Measurements from ENCODE around the gene LTA4H. TPM values are rescaled to one million over a fixed set of nuclear protein-coding genes. Genes with fewer than 3 reads are reported as not detected.
A peak's percentile ranks its signal among the peaks of the same experiment; 100 is the strongest.

The LTA4H gene
- total RNA-seq, 1 donor from 2014 or later = 35.4 TPM

DNA sequence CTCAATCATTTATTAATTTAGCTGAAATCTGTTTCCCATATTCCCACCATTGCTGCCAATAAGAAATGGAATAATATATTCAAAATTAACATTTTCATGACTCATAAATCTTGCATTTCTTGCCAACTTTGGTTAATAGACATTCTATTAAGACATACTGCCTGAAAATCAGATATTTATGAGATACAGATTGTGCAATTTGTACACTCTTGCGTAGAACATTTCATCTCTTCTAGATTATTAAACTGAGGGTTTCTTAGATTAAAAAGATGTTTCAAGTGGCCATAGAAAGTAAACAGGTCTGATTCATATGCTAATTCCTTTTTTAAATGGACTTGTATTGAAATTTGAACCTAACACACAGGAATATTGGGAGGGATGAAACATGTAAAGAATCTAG, 9.1 kb downstream of the LTA4H start:
- no peak for DNase-seq
- Histone ChIP-seq H3K4me3 (no peak overlapping the region), H3K9me3 (replicated peaks) (no peaks in the 10 kb centered on the region), H3K4me1 (no peaks in the 10 kb centered on the region), H3K36me3 (peaks cover 68% of the 10 kb centered on the region), H3K27ac (replicated peaks) (no peak overlapping the region), H3K27me3 (ENCODE audit: low read depth) (no peaks in the 10 kb centered on the region)
- intact Hi-C loops (cut with micrococcal nuclease) = no loop called here
- TF ChIP-seq, protein P1, sequence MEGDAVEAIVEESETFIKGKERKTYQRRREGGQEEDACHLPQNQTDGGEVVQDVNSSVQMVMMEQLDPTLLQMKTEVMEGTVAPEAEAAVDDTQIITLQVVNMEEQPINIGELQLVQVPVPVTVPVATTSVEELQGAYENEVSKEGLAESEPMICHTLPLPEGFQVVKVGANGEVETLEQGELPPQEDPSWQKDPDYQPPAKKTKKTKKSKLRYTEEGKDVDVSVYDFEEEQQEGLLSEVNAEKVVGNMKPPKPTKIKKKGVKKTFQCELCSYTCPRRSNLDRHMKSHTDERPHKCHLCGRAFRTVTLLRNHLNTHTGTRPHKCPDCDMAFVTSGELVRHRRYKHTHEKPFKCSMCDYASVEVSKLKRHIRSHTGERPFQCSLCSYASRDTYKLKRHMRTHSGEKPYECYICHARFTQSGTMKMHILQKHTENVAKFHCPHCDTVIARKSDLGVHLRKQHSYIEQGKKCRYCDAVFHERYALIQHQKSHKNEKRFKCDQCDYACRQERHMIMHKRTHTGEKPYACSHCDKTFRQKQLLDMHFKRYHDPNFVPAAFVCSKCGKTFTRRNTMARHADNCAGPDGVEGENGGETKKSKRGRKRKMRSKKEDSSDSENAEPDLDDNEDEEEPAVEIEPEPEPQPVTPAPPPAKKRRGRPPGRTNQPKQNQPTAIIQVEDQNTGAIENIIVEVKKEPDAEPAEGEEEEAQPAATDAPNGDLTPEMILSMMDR (IDR thresholded peaks at IDR 0.05; ENCODE audit: borderline replicate concordance) = no peak

DNA sequence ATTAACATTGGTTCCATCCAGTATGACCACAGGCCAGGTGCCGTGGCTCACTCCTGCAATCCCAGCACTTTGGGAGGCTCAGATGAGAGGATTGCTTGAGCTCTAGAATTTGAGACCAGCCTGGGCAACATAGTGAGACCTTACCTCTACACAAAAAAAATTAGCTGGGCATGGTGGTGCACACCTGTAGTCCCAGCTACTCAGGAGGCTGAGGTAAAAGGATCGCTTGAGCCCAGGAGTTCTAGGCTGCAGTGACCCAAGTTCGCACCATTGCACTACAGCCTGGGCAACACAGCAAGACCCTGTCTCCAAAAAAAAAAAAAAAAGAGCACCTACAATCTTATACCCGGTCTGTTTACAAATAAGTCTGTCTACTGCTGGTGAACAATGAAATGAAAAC, 9.9 kb downstream of the LTA4H start:
- intact Hi-C loops (cut with micrococcal nuclease) = no loop called here
- DNase-seq = no peak
- no peaks in the 10 kb centered on the region for H3K9me3 ChIP-seq (replicated peaks)
- H3K4me3 ChIP-seq = no peak overlapping the region
- H3K36me3 ChIP-seq = peaks cover 77% of the 10 kb centered on the region
- no peaks in the 10 kb centered on the region for H3K4me1 ChIP-seq
- TF ChIP-seq, protein P1 (IDR thresholded peaks at IDR 0.05; ENCODE audit: borderline replicate concordance) = no peak
- no peaks in the 10 kb centered on the region for H3K27me3 ChIP-seq (ENCODE audit: low read depth)
- no peak overlapping the region for H3K27ac ChIP-seq (replicated peaks)

DNA sequence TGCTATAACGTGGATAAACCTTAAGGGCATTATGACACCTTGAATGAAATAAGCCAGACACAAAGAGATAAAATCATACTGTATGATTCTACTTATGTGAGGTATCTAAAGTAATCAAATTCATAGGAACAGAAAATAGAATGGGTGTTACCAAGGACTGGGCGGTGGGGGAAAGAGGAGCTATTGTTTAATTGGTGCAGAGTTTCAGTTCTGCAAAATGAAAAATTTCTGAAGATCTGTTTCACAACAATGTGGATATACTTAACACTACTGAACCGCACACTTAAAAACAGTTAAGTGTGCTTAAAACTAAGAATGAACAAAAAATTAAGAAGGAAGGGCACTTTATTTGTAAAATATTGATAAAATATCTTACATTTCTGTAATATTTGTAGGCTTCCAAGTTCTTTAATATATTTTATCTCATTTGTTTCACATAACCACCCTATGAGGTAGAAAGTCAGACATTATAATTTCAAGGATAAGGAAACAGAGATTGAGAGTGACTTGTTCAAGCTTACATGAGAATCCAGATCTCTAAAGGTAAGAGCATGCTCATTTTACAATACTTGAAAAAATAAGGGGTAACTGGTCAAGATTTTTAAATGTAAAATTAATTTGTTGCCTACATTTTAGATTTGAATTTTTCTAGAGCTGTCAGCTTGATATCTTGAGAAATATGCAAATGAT, 14.9 kb downstream of the LTA4H start:
- intact Hi-C loops (cut with micrococcal nuclease) = no loop called here
- TF ChIP-seq, protein P1 (IDR thresholded peaks at IDR 0.05; ENCODE audit: borderline replicate concordance) = no peak
- Histone ChIP-seq H3K36me3 (peaks cover 91% of the 10 kb centered on the region), H3K4me1 (peaks cover 3% of the 10 kb centered on the region), H3K4me3 (no peak overlapping the region), H3K27ac (replicated peaks) (no peak overlapping the region), H3K27me3 (ENCODE audit: low read depth) (no peaks in the 10 kb centered on the region), H3K9me3 (replicated peaks) (no peaks in the 10 kb centered on the region)
- no peak for DNase-seq

DNA sequence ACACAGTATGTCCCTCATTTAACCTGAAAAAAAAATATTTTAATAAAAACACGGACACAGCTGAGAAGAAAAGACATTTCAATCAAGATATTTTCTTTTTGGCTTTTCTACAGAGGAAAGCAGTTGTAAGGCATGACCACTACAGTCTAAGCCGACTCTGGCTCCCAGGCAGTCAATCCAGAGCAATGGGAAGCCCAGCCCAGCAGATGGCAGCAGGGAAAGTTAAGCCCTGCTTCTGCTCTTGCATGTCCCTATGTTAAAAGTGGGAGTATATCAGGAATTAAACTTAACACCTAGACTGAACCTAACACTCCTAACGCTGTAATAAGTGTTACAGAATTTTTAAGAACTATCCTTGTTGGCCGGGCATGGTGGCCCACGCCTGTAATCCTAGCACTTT, 19.7 kb downstream of the LTA4H start:
- no peaks in the 10 kb centered on the region for H3K27me3 ChIP-seq (ENCODE audit: low read depth)
- peaks cover 95% of the 10 kb centered on the region for H3K36me3 ChIP-seq
- H3K27ac ChIP-seq (replicated peaks) = no peak overlapping the region
- TF ChIP-seq, protein P1 (IDR thresholded peaks at IDR 0.05; ENCODE audit: borderline replicate concordance) = peak; percentile 56
- peak; percentile 16 for DNase-seq
- H3K9me3 ChIP-seq (replicated peaks) = no peaks in the 10 kb centered on the region
- no peak overlapping the region for H3K4me3 ChIP-seq
- intact Hi-C loops (cut with micrococcal nuclease) = no loop called here
- H3K4me1 ChIP-seq = peaks cover 11% of the 10 kb centered on the region

GRCh38 chr12:96014943-96015599, 20.3 kb downstream of the LTA4H start:
- Histone ChIP-seq H3K36me3 (peaks cover 95% of the 10 kb centered on the region), H3K27ac (replicated peaks) (no peak overlapping the region), H3K4me3 (no peak overlapping the region), H3K4me1 (peaks cover 11% of the 10 kb centered on the region), H3K9me3 (replicated peaks) (no peaks in the 10 kb centered on the region), H3K27me3 (ENCODE audit: low read depth) (no peaks in the 10 kb centered on the region)
- DNase-seq = no peak
- intact Hi-C loops (cut with micrococcal nuclease) = no loop called here
- TF ChIP-seq, protein P1 (IDR thresholded peaks at IDR 0.05; ENCODE audit: borderline replicate concordance) = no peak
